SK-N-MC (cell line): Measurements from ENCODE around the gene NUDT1.

Experiments
- DNase-seq: peaks from one replicate; pipeline ENCODE4 v3.0.0-alpha.2; 2011; ENCODE audit warnings: low read depth, low spot score
- H3K27ac ChIP-seq: fragments of 200-600 bp; sonication (generic); 2 replicates; pipeline ENCODE4 v1.5.1; 2016; ENCODE audit warnings: mixed run types
- H3K36me3 ChIP-seq: fragments of 200-600 bp; sonication (generic); 2 replicates; pipeline ENCODE4 v1.6.1; 2017; ENCODE audit warnings: antibody characterized with exemption, low read length, mixed read lengths; ENCODE audit not compliant: insufficient read depth
- H3K4me3 ChIP-seq: fragments of 200-600 bp; sonication (generic); 2 replicates; pipeline ENCODE4 v1.5.1; 2016
- H3K9ac ChIP-seq: fragments of 200-600 bp; sonication (generic); 2 replicates; pipeline ENCODE4 v1.8.0; 2017; ENCODE audit warnings: mixed run types, mixed read lengths; ENCODE audit not compliant: insufficient read length
- H3K9me3 ChIP-seq: fragments of 200-600 bp; sonication (generic); 2 replicates; pipeline ENCODE4 v1.6.1; 2017; ENCODE audit warnings: low read depth, mild to moderate bottlenecking, antibody characterized with exemption, low read length, moderate library complexity, mixed read lengths
- EZH2 ChIP-seq: fragments of 200-600 bp; sonication (generic); IDR thresholded peaks from one replicate; pipeline ENCODE4 v1.6.1; 2017; ENCODE audit warnings: antibody characterized with exemption
- FOXP2 ChIP-seq: optimal IDR thresholded peaks from 2 replicates; pipeline ENCODE3; 2011; ENCODE audit warnings: mild to moderate bottlenecking, moderate library complexity; ENCODE audit not compliant: insufficient read depth; ENCODE audit errors: extremely low read length, control extremely low read depth
- POLR2AphosphoS5 ChIP-seq: IDR thresholded peaks from 2 replicates; pipeline ENCODE4 v1.6.1; 2012; ENCODE audit warnings: mild to moderate bottlenecking, low read depth, low read length, borderline replicate concordance

NUDT1 gene

DNA sequence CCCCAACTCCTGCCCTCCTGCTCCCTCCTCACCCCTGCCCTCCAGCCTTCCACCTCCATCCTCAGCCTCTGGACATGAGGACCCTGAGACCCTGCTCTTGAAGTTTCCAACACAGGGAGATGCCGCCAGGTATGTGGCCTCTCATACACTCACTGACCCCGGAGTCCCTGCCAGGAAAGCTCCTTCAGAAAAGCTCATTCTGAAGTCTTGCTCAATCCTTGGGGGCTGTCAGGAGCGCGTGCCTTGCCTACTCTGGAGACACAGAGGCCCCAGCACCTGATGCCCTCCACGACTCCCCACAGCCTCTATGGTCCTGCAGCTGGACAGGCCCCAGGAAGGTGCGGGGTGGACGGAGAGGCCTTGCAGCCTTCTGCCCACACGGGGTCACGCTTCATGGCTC is 11.0 kb downstream of the NUDT1 start:
- Histone ChIP-seq H3K9ac (no peak overlapping the region), H3K36me3 (peaks cover 3% of the 10 kb centered on the region; the same call in 1 of the 2 replicates), H3K4me3 (no peak overlapping the region), H3K9me3 (no peaks in the 10 kb centered on the region), H3K27ac (no peak overlapping the region)
- TF ChIP-seq FOXP2 (no peak), POLR2AphosphoS5 (no peak), EZH2 (no peak)
- DNase-seq: no peak

DNA sequence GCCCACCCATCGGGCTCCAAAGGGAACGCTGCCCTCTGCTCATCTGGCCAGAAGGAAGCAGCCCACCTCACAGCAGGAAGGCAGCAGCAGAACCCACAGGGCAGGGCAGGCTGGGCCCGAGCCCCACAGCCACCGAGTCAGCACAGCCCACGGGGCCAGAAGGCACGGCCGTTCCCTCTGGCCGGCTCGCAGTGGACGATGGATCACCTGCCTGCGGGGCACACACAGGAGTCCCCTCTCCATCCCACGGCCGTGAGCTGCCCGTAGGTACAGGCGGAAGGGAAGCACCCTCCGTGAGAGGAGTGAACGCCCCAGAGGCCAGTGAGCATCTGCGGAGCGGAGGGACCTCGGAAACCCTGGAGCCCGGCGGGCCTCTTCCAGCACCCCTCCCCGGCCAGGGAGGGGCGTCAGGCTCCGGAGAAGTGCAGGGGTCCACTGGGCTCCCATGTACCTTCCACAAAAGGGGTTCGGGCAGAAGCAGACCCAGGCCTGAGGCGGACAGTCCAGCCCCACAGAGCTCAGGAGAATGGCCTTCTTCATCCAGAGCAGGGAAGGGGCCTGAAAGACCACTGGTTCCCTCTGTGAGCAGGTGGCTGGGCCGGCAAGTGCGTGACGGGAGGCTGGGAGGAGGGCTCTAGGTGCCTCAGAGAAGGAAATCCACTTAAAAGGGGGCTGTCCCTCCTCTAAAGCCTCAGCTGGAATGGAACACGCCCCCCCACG is 11.7 kb downstream of the NUDT1 start:
- H3K9ac ChIP-seq: no peak overlapping the region
- no peak for TF ChIP-seq EZH2
- no peak for TF ChIP-seq POLR2AphosphoS5
- no peak for TF ChIP-seq FOXP2
- no peak overlapping the region for H3K27ac ChIP-seq
- DNase-seq: no peak
- peaks cover 3% of the 10 kb centered on the region; the same call in 1 of the 2 replicates for H3K36me3 ChIP-seq
- no peaks in the 10 kb centered on the region for H3K9me3 ChIP-seq
- no peak overlapping the region for H3K4me3 ChIP-seq

DNA sequence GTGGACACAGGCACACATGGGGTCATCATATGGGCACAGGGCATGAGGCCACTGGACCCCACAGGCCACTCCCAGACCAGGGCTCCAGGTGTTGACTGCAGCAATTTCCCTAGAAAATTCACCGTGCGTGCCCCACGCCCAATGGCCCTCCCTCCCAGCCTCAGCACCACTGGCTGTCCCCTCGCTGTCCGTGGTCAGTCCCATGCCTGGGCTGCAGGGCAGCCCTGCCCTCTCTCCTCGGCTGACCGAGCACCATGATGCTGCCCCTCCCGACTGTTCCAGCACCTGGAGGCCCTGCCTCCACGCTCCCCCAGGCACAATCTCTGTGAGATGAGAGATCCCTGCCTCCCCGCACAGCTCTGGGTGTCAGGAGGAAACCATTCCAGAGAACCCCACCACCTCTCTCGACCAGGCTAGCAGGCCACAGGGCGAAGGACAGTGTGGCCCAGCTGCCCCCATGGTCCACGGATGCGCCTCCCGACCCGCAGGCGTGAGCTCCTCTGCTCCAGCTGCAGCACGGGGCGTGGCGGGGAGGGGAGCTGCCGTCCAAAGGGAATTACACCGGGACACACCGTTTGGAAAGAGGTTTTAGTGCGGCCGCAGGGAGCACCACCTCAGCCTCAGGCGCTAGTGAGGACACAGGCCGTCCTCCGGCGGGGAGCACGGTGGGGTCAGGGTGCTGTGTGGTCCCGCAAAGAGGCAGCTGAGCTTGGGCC is 12.6 kb downstream of the NUDT1 start:
- no peak for DNase-seq
- H3K9ac ChIP-seq: no peak overlapping the region
- no peaks in the 10 kb centered on the region for H3K9me3 ChIP-seq
- H3K27ac ChIP-seq: no peak overlapping the region
- peaks cover 3% of the 10 kb centered on the region; the same call in 1 of the 2 replicates for H3K36me3 ChIP-seq
- H3K4me3 ChIP-seq: no peak overlapping the region
- TF ChIP-seq FOXP2 (no peak), EZH2 (no peak), POLR2AphosphoS5 (no peak)

DNA sequence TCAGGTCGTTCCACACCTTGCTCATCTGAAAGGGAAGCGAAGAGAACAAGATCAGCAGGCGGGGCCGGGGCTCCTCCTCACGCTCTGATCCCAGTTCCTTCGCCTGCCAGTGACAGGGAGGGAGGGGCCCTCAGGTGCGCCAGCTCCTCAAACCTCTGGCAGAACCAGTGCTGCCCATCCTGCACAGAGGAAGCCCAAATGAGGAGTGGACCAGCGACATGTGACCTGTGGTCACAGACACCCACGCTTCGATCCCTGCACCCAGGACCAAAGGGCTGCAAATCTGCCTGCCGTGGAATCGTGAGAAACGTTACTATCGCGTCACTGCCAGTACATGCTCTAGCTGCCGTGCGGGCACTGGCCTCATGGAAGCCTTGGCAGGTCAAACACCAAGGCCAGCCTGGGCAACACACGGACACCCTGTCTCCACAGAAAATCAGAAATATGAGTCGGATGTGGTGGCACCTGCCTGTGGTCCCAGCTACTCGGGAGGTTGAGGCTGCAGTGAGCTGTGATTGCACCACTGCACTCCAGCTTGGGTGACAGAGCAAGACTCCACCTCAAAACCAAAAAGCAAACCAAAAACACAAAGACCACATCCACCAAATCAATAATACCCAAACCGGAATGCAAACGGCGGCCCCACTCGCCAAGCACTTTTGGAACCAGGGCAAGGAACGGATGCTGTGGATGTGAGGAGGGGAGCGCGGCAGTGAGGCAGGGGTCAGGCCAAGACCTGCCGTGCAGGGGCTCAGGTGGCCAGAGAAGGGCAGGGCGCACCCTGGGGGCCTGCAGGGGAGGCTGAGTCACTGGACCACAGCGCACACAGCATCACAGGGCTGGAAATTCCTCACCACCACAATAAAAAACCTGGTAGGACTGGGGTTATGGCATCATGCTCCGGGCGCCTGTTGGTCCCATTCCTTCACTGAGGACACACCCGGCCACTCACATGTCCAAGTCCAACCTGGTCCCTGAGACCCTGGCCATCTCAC is 13.4 kb downstream of the NUDT1 start:
- Histone ChIP-seq H3K36me3 (peaks cover 3% of the 10 kb centered on the region; the same call in 1 of the 2 replicates), H3K27ac (no peak overlapping the region)
- TF ChIP-seq POLR2AphosphoS5: no peak
- TF ChIP-seq FOXP2: no peak
- no peak for TF ChIP-seq EZH2

DNA sequence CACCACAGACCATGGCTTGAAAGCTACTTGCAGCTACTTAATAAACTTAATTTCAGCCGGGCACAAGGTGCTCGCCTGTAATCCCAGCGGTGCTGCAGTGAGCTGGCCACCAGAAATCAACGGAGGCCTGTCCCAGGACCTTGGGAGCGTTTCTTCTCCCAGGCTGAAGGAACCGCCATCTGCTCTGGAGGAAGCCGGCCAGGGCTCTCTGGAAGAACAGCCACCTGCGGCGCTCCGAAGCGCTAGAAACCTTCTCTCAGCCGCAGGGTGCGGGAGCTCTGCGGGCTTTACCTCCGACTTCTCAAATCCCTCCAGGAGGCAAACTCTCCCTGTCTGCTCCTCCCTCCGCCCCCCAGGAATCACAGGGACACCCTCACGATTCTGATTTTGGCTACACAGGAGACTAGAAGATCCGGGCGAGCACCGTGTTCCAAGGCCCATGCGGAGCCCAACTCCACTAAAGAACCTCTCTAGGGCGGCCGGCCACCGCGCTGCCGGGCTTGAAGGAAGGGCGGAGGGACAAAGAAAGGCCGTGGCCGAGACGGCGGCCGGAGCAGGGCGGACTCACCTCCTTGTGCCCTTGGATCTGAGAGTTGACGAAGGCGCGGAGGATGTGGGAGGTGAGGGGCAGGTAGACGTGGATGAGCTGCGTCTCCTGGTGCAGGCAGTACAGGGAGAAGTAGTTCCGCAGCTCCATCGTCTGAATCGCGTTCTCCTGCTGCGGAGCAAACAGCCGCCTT is 14.4 kb downstream of the NUDT1 start:
- no peak for TF ChIP-seq POLR2AphosphoS5
- TF ChIP-seq FOXP2: no peak
- TF ChIP-seq EZH2: no peak
- H3K4me3 ChIP-seq: no peak overlapping the region
- no peak overlapping the region for H3K9ac ChIP-seq
- H3K36me3 ChIP-seq: peaks cover 1% of the 10 kb centered on the region; the same call in 1 of the 2 replicates
- no peaks in the 10 kb centered on the region for H3K9me3 ChIP-seq
- no peak for DNase-seq
- H3K27ac ChIP-seq: no peak overlapping the region

More for the DNA sequence above, 13.4 kb downstream of the NUDT1 start:
- DNase-seq: no peak
- Histone ChIP-seq H3K9me3 (no peaks in the 10 kb centered on the region), H3K4me3 (no peak overlapping the region), H3K9ac (no peak overlapping the region)

DNA sequence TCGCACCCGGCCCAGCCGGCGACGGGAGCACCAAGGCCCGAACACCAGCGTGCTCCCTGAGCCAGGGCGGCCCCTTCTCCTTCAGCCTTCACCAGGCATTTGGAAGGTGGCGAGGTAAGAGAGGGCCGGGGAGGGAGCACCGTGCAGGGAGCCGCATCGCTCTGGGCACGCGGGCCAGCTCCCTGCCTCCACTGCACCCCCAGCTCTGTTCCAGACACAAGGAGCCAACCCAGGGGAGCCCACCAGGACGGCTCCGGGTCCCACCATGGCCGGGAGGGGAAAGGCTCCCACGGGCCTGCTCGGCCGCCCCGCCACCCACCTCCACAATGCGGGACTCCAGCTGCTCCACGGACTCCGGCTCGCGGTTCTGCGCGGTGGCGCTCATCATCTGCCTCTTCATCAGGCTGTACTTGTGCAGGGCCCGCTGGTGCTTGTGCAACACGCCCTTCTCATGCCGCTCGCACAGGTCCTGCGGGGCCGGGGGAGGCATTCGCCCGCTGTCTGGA is 15.1 kb downstream of the NUDT1 start:
- TF ChIP-seq FOXP2 (no peak), EZH2 (no peak), POLR2AphosphoS5 (no peak)
- Histone ChIP-seq H3K4me3 (no peak overlapping the region), H3K9me3 (no peaks in the 10 kb centered on the region), H3K27ac (no peak overlapping the region), H3K36me3 (no peaks in the 10 kb centered on the region), H3K9ac (no peak overlapping the region)
- no peak for DNase-seq

DNA sequence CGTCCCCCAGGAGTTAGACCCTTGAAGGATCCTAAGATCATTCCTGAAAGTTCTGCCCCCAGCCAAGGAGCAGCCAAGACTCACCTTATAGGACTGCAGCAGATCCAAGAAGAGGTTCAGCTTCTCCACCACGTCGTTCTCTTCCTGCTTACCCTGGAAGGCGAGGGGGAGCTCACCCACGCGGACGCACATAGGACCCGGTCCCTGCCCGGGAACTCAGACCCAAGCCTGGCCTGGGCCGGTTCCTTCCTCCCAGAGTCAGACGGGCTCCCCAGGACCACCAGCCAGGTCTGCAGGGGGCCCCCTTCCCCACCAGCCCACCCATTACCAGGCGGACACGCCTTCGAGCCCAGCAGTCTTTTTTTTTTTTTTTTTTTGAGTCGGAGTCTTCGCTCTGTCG is 15.6 kb downstream of the NUDT1 start:
- no peak for DNase-seq
- Histone ChIP-seq H3K4me3 (no peak overlapping the region), H3K9ac (no peak overlapping the region), H3K36me3 (no peaks in the 10 kb centered on the region), H3K9me3 (no peaks in the 10 kb centered on the region), H3K27ac (no peak overlapping the region)
- TF ChIP-seq FOXP2: no peak
- TF ChIP-seq EZH2: no peak
- no peak for TF ChIP-seq POLR2AphosphoS5
